Measurements from ENCODE around the gene SNX13. TPM values are rescaled to one million over a fixed set of nuclear protein-coding genes. Genes with fewer than 3 reads are reported as not detected.

SNX13 gene
- total RNA-seq, 4 donors from 2014 or later = 15.9 to 39.9 (median 35.1) TPM

GRCh38 chr7:17782216-17782549 lies 158.1 kb downstream of the SNX13 start:
- Histone ChIP-seq H3K27ac (no peak overlapping the region), H3K36me3 (no peaks in the 10 kb centered on the region), H3K9me3 (no peaks in the 10 kb centered on the region), H3K4me3 (no peak overlapping the region), H3K27me3 (no peaks in the 10 kb centered on the region), H3K4me1 (no peaks in the 10 kb centered on the region)
- intact Hi-C loops (cut with DNase I) = no loop called here
- DNase-seq = no peak
- TF ChIP-seq, protein P1, sequence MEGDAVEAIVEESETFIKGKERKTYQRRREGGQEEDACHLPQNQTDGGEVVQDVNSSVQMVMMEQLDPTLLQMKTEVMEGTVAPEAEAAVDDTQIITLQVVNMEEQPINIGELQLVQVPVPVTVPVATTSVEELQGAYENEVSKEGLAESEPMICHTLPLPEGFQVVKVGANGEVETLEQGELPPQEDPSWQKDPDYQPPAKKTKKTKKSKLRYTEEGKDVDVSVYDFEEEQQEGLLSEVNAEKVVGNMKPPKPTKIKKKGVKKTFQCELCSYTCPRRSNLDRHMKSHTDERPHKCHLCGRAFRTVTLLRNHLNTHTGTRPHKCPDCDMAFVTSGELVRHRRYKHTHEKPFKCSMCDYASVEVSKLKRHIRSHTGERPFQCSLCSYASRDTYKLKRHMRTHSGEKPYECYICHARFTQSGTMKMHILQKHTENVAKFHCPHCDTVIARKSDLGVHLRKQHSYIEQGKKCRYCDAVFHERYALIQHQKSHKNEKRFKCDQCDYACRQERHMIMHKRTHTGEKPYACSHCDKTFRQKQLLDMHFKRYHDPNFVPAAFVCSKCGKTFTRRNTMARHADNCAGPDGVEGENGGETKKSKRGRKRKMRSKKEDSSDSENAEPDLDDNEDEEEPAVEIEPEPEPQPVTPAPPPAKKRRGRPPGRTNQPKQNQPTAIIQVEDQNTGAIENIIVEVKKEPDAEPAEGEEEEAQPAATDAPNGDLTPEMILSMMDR (IDR thresholded peaks at IDR 0.05) = no peak
- TF ChIP-seq POLR2A (IDR thresholded peaks at IDR 0.05) = no peak

- H3K9me3 ChIP-seq = no peaks in the 10 kb centered on the region
- H3K27me3 ChIP-seq = no peaks in the 10 kb centered on the region
- H3K4me3 ChIP-seq = no peak overlapping the region
- intact Hi-C loops (cut with DNase I) = no loop called here
- H3K27ac ChIP-seq = no peak overlapping the region
- H3K36me3 ChIP-seq = no peaks in the 10 kb centered on the region
- no peak for DNase-seq
- no peaks in the 10 kb centered on the region for H3K4me1 ChIP-seq
- TF ChIP-seq, protein P1 (IDR thresholded peaks at IDR 0.05) = no peak
- no peak for TF ChIP-seq POLR2A (IDR thresholded peaks at IDR 0.05)
- WGBS, 2 donors = 61 to 62% methylated on average over 6 to 7 of the region's 7 CpGs
Measured at GRCh38 chr7:17781491-17782215, 158.6 kb downstream of the SNX13 start.

DNA sequence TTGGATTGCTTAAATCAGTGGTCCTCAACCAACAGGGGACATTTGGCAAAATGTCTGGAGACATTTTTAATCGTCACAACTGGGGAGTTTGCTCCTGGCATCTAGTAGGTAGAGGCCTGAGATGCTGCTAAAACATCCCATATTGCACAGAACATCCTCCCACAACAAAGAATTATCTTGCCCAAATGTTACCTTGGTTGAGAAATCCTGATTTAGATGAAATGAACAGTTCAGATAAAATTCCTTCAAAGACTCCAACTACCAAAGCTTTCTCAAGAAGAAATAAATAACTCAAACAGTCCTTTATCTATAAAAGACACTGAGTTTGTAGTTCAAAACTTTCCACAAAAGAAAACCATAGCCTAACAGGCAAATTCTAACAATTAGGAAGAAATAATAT lies 160.9 kb downstream of the SNX13 start:
- Histone ChIP-seq H3K36me3 (no peaks in the 10 kb centered on the region), H3K27me3 (no peaks in the 10 kb centered on the region), H3K4me3 (no peak overlapping the region), H3K9me3 (no peaks in the 10 kb centered on the region), H3K27ac (no peak overlapping the region), H3K4me1 (no peaks in the 10 kb centered on the region)
- 85 to 93% methylated on average over 1 of the region's 1 CpG for WGBS, 2 donors
- intact Hi-C loops (cut with DNase I) = no loop called here
- TF ChIP-seq POLR2A (IDR thresholded peaks at IDR 0.05) = no peak
- TF ChIP-seq, protein P1 (IDR thresholded peaks at IDR 0.05) = no peak
- no peak for DNase-seq

GRCh38 chr7:17774716-17775288 lies 165.5 kb downstream of the SNX13 start:
- Histone ChIP-seq H3K27ac (no peak overlapping the region), H3K36me3 (no peaks in the 10 kb centered on the region), H3K9me3 (no peaks in the 10 kb centered on the region), H3K4me1 (peaks cover 0 to 30% (median 12%) of the 10 kb centered on the region in 3 donors), H3K4me3 (no peak overlapping the region), H3K27me3 (no peaks in the 10 kb centered on the region)
- intact Hi-C loops (cut with DNase I) = no loop called here
- TF ChIP-seq POLR2A (IDR thresholded peaks at IDR 0.05) = no peak
- TF ChIP-seq, protein P1 (IDR thresholded peaks at IDR 0.05) = no peak
- no peak for DNase-seq
- WGBS, 2 donors = 61 to 67% methylated on average over 3 of the region's 3 CpGs

GRCh38 chr7:17774248-17774647 lies 166.0 kb downstream of the SNX13 start:
- Histone ChIP-seq H3K4me3 (no peak overlapping the region), H3K4me1 (peaks cover 0 to 30% (median 12%) of the 10 kb centered on the region in 3 donors), H3K27ac (no peak overlapping the region), H3K27me3 (no peaks in the 10 kb centered on the region), H3K9me3 (no peaks in the 10 kb centered on the region), H3K36me3 (no peaks in the 10 kb centered on the region)
- 62 to 93% methylated on average over 2 of the region's 2 CpGs for WGBS, 2 donors
- intact Hi-C loops (cut with DNase I) = no loop called here
- no peak for DNase-seq
- TF ChIP-seq, protein P1 (IDR thresholded peaks at IDR 0.05) = no peak
- TF ChIP-seq POLR2A (IDR thresholded peaks at IDR 0.05) = no peak

Measured in esophagus squamous epithelium (tissue), 5 donors.